GM12874 (cell line): ENCODE data around the gene CPB2.

Experiments
- CTCF ChIP-seq: IDR thresholded peaks from 2 replicates; pipeline ENCODE4 v1.5.1; 2011; ENCODE audit warnings: low read depth, mild to moderate bottlenecking, control low read depth, low read length, moderate library complexity; ENCODE audit not compliant: insufficient read depth

Gene CPB2

DNA sequence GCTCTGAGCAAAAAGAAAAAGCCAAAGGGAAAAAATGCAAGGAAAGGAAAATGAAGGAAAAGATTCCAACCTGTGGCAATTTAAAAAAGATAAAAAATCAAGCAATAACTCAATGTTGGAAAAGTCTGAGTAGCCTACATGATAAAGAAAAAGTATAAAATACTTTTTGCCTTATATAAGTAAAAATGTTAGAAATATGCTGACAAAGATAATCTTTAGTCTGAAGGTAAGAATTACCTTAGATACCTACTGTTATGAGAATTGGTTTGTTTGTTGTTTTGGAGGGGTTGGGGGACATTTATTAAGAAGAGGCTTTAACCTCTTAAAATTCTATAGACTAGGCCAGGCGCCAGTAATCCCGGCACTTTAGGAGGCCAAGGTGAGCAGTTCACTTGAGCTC is 29.7 kb upstream of the CPB2 start:
- no peak for TF ChIP-seq CTCF

- no peak for TF ChIP-seq CTCF
These were observed 27.3 kb upstream of the CPB2 start for GRCh38 chr13:46132109-46132508.

DNA sequence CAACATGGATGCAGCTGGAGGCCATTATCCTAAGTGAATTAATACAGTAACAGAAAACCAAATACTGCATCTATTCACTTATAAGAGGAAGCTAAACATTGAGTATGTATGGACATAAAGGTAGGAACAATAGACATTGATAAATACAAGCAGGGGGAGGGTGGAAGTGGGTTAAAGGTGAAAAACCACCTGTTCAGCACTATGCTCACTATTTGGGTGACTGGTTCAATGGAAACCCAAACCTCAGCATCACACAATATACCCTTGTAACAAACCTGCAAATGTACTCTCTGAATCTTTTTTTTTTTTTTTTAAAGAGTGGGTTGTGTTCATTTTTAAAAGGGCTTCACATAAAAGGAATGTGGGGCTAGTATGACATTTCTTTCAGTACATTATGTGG is 26.9 kb upstream of the CPB2 start:
- no peak for TF ChIP-seq CTCF

- TF ChIP-seq CTCF = no peak
These were observed 25.3 kb upstream of the CPB2 start for GRCh38 chr13:46129955-46130618.

DNA sequence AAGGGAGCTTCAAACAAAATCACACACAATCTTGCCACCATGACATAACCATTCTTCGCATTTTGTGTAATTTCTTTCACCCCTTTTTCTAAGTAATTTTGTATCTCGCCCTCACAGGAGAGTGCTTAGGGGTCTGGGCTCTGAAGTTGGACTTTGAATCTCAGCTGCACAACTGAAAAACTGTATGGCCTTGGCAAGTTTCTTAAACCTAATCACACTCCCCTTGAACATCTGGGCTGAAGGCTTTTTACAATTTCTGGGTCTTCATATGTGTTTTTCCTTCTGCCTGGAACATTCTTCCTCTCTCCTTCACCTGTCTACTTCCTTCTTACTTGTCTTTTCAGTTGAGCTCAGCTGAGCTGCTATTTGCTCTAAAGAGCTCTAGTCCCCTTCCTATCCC is 24.3 kb upstream of the CPB2 start:
- TF ChIP-seq CTCF = no peak

DNA sequence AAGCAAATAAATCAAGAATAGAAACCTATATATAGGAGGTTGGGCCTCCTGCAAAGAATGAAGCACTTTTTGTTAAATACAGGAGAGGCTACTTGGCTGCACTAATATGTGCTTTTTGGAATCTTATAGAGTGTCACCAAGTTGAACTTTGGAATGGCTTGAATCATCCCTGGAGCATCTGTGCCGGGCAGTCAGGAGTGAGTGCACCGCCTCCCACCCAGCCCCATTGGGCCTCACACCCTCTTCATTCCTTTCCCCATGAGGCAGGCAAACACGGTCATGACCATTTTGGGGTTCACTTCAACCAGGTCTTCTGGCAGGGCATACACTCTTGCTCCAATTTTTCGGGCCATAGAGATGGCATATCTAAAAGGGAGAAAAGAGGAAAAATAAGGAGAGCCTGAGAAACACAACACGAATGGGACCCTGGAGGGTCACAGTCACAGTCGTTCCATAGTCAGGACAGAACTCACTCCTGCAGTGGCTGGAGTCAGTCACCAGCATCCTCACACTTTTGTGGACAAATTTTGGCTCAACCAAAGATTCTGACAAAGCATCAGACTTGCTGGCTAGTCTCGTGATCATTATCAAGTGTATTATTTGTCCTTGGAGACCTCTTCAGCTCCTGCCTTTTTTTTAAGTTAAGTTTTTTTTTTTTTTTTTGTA is 22.7 kb upstream of the CPB2 start:
- no peak for TF ChIP-seq CTCF

DNA sequence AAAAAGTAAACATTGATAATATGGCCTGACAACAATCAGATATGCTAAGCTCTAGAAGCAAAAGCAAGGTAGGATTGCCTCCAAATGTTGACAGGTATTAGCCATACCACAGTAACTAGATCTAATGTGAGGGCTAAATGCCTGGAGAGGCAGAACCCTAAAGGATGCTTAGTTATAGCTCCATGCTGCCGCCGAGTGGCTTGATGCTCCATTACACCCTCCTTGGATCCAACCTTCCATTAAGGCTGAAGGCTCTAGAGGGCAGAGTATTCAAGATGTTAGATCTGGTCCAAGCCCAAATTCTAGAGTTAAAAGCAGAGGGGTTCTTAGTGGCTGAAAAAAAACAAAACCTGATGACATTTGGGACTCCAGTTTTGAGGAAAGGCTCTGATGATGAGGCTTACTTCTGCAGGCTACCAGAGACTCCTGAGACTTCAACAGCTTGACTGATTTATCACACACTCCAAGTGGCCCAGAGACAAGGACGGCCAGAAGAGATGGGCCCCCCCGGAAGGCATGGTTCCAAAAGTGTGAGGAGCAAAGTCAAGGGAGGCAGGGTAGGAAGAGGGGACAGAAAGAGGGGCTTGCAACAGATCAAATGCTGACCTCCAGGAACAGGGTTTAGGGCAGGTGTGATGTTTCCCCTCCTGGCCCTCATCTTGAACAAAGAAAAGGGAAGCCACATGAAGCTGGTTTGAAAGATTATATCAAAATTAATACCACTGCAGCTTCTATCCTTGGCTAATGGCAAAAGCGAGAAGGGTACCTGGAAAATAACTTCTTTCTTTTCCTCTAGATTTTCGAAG is 21.9 kb upstream of the CPB2 start:
- TF ChIP-seq CTCF = peak; percentile 80
